Measurements from ENCODE around the gene FRYL. TPM values are rescaled to one million over a fixed set of nuclear protein-coding genes. Genes with fewer than 3 reads are reported as not detected.

FRYL gene
- total RNA-seq, 1 donor from 2014 or later, result 31.7 TPM

DNA sequence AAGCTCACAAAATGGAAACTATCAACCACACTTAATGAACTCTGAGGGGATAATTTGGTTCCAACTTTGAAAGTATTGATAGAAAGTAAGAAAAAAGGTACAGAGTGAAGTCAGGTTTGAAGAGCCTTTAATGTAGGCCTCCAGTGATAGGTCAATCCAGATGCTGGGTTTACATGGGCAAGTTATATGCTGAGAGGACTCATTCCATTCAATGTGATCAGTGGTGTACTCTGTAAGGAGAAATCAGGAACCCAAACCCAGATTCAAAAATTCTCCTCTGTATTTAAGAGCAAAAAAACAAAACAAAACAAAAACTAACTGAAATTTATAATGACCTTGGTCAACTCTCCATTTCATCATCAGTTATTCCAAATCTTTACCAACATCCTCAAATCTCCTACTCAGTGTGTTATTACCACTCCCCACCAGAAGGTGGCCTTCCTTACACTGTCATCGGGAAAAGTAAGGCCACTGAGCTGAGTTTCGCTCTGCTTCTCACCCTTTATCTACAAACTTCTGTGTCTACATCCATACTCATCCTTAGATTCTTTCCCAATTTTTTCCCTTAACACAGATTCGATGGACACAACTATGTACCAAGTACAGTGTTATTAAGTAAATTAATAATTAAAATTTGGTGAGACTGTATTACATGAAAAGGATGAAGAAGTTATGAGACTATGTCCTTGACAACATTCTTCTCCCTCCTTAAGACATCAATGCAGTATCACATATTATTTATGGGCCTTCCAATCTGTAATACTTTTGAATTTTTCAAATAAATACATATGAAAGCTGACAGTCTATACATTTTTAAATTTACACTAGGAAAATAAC lies 201.7 kb downstream of the FRYL start:
- H3K4me3 ChIP-seq (ENCODE audit: low read depth, low read length), result no peak overlapping the region
- no peaks in the 10 kb centered on the region for H3K27me3 ChIP-seq (ENCODE audit: control insufficient read depth, insufficient read depth, low read length)
- TF ChIP-seq, protein P1, sequence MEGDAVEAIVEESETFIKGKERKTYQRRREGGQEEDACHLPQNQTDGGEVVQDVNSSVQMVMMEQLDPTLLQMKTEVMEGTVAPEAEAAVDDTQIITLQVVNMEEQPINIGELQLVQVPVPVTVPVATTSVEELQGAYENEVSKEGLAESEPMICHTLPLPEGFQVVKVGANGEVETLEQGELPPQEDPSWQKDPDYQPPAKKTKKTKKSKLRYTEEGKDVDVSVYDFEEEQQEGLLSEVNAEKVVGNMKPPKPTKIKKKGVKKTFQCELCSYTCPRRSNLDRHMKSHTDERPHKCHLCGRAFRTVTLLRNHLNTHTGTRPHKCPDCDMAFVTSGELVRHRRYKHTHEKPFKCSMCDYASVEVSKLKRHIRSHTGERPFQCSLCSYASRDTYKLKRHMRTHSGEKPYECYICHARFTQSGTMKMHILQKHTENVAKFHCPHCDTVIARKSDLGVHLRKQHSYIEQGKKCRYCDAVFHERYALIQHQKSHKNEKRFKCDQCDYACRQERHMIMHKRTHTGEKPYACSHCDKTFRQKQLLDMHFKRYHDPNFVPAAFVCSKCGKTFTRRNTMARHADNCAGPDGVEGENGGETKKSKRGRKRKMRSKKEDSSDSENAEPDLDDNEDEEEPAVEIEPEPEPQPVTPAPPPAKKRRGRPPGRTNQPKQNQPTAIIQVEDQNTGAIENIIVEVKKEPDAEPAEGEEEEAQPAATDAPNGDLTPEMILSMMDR (IDR thresholded peaks at IDR 0.05; ENCODE audit: insufficient read depth, low read length, poor library complexity, severe bottlenecking), result peak; percentile 74
- peak; percentile 25 for DNase-seq (ENCODE audit: low read depth)
- H3K36me3 ChIP-seq (ENCODE audit: control insufficient read depth, insufficient read depth, low read length), result no peaks in the 10 kb centered on the region

DNA sequence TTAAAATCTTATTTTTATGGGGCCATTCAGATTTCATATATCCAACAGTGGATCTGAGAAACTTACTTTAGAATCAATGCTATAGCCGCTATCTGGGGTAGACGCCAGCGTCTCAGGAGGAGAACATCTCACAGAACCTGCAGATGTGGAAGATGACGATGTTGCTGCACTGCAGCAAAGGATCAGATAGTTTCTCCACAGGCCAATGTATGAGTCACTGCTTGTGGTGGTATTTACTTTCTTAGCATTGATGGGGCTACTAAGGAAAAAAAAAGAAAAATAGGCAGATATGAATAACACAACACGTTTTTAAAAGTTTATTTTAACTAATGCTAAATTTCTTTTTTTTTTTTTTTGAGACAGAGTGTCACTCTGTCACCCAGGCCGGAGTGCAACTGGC lies 204.1 kb downstream of the FRYL start:
- DNase-seq (ENCODE audit: low read depth), result no peak
- TF ChIP-seq, protein P1 (IDR thresholded peaks at IDR 0.05; ENCODE audit: insufficient read depth, low read length, poor library complexity, severe bottlenecking), result no peak
- Histone ChIP-seq H3K27me3 (ENCODE audit: control insufficient read depth, insufficient read depth, low read length) (no peaks in the 10 kb centered on the region), H3K4me3 (ENCODE audit: low read depth, low read length) (no peak overlapping the region), H3K36me3 (ENCODE audit: control insufficient read depth, insufficient read depth, low read length) (no peaks in the 10 kb centered on the region)

DNA sequence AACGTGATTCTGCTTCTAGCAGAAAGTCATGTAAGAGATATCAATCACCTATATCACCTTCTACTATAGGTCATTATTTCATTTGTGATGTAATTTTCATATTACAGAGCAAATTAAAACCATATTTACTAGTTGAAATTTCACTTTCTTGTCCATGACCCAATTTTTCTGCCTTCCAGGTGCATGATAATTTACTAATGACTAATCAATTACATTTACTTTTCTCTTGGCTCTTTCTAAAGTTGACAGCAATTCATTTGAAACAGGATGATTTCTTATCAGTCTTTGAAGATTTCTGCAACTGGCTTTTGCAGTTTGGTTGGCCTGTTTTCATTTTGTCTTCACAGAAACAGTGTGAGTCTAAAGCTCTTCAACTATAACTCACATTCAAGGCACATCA lies 208.6 kb downstream of the FRYL start:
- no peaks in the 10 kb centered on the region for H3K27me3 ChIP-seq (ENCODE audit: control insufficient read depth, insufficient read depth, low read length)
- H3K4me3 ChIP-seq (ENCODE audit: low read depth, low read length), result no peak overlapping the region
- H3K36me3 ChIP-seq (ENCODE audit: control insufficient read depth, insufficient read depth, low read length), result no peaks in the 10 kb centered on the region
- TF ChIP-seq, protein P1 (IDR thresholded peaks at IDR 0.05; ENCODE audit: insufficient read depth, low read length, poor library complexity, severe bottlenecking), result no peak
- DNase-seq (ENCODE audit: low read depth), result no peak

DNA sequence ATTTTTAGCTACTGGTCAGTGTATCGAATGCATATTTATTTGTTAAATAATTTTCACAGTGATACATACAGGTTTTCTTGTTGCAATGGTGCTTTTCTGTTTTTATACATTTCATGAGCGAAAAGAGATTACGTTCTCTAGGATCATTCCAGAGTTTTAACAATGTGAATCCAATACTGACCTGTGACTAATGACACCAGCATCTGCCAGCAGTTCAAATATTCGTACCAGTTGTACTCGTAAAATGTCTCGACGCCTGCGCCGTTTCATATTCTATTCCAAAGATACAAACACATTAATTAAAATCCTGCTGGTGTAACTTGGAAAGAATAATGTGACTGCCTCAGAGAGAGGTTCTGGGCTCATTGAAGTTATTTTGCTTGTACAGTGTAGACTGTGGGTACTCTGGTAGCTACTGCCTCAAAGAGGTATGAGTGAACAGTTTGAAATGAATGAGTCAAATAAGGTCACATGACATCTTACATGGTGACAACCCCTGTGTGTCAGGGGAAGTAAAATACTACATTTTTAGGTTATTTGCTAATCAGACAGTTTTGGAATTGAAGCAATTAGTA lies 209.3 kb downstream of the FRYL start:
- TF ChIP-seq, protein P1 (IDR thresholded peaks at IDR 0.05; ENCODE audit: insufficient read depth, low read length, poor library complexity, severe bottlenecking), result no peak

DNA sequence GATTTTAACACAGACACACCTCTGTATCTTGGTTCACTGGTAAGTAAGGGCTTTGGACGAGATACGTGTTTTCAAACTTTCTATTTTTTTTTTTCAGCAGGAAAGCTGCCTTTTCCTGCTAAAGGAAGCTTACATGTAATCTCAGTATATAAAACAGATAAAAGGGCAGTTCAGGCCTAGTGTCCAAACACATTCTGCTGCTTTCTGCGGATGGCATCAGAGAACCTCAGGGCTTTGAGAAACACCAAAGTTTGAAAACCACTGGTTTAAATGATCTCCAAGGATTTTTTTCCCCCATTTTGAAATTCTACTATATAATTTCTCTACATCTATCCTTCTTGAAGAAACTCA lies 214.1 kb downstream of the FRYL start:
- no peak for DNase-seq (ENCODE audit: low read depth)
- no peak overlapping the region for H3K4me3 ChIP-seq (ENCODE audit: low read depth, low read length)
- TF ChIP-seq, protein P1 (IDR thresholded peaks at IDR 0.05; ENCODE audit: insufficient read depth, low read length, poor library complexity, severe bottlenecking), result no peak
- H3K36me3 ChIP-seq (ENCODE audit: control insufficient read depth, insufficient read depth, low read length), result peaks cover 1% of the 10 kb centered on the region
- no peaks in the 10 kb centered on the region for H3K27me3 ChIP-seq (ENCODE audit: control insufficient read depth, insufficient read depth, low read length)

More for the DNA sequence above, 209.3 kb downstream of the FRYL start:
- DNase-seq (ENCODE audit: low read depth), result peak; percentile 42
- Histone ChIP-seq H3K36me3 (ENCODE audit: control insufficient read depth, insufficient read depth, low read length) (no peaks in the 10 kb centered on the region), H3K27me3 (ENCODE audit: control insufficient read depth, insufficient read depth, low read length) (no peaks in the 10 kb centered on the region), H3K4me3 (ENCODE audit: low read depth, low read length) (no peak overlapping the region)

Measured in kidney epithelial cell (primary cell).